ENCODE measurements around the gene FOXC1.

The FOXC1 gene

DNA sequence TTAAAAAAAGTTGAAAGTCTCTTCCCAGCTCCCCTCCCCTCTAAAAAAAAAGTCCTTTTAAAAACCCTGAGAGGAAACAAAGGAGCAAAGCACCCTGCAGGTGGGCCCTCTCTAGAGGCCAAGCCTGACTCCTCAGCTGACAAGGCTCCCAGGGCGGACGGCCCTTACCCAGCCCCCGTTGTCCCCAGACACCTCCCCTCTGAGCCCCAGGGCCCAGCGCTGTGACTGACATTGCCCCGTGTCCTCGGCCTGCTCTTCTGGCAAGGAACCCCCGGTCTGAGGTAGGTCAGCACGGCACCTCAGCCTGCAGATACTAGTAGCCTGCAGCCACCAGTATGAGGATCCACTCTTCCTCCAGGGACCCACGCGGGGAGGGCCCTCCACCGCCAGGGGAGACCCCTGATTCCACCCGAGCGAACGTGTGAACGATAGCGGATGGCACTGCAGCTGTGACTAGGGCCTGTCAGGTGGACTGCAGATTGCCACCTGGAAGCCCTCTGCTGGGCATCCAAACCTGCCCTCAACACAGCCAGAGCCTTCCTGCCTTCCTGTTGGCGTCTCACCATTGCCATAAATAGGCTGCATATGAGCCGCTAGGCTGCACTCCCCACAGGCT lies 34.2 kb downstream of the FOXC1 start:
- no peak for DNase-seq (ENCODE audit: low read depth)

DNA sequence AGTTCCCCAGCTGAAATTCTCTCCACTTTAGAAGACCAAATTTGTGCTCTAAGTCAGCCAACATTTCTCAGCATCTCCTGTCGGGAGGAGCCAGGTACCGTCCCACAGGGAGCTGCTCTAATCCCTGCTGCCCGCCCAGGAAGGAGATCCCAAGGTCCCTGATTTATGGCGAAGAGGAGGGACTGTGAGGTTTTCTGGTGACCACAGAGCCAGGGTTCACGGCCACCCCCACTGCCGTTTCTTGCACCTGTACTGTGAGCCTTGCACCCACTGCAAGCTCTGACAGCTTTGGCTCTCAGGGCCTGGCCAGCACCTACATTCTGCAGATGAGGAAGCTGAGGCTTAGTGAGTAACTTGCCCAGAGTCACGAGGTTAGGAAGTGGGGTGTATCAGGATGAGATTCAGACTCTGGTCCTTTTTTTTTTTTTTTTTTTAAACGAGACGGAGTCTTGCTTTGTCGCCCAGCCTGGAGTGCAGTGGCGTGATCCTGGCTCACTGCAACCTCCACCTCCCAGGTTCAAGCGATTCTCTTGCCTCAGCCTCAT lies 34.9 kb downstream of the FOXC1 start:
- no peak for DNase-seq (ENCODE audit: low read depth)

DNA sequence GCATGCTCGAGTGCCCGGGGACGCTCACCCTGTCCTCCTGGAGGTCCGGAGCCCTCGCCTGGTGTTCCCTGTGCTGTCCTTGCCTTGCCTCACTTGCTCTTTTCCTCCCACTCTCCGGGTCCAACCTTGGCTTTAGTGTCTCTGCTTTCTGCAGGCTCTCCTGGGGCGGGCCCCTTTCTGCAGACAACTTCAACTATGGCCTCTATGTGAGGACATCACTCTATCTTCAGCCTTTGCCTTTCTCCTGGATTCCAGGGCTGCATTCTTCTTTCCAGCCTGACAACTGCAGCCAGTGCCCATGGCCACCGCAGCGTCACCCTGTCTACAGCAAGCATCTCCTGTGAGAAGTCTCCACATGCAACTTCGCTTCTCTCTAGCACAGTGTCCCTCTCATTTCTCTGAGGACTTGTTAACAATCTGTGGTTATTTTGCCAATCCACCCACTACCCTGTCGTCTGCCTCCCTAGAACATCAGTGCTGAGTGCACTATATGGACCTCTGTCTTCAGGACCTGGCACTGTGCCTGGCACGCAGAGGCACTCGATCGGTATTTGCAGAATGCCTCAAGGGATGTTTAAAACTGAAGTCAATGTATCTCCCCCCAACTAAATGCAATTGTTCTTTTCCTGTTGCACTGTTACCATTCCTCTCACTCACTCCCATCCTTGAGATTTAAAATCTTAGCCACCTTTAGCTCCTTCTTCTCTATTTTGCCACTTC lies 35.9 kb downstream of the FOXC1 start:
- no peak for DNase-seq (ENCODE audit: low read depth)

DNA sequence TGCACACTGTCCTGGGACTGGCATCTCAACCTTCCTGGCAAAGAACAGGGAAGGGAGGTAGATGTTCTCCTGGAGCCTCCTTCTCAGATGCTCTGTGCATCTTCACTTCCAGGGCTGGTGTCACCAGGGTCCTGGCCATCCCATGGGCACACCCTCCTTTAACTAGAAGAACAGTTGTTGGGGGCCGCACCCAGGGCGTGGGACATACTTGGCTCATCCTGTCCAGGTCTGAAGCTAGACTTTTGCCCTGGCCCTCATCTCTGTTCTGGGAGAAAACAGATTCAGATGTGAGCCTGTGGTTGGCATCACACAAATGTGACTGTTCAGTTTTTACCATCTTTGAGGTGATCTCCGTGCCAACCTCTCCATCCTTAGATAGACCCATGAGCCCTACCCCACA lies 41.6 kb downstream of the FOXC1 start:
- no peak for DNase-seq (ENCODE audit: low read depth)

DNA sequence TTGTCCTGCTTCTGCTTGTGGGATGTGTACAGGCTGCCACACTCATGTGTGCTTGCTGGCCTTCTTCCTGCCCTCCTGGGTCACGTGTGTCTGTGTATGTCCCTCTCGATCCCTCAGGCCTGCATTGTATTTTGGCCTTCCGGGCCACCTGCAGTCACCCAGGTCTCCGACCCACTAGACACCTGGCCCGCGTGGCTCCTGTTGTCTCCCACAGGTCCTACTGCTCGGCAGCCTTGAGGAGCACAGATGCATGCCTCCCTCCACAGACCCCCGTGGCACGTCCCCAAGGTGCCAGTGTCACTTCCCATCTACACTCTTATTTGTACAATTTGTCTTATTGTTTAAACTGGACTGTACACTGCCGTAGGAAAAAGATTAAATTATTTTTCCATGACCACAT lies 43.1 kb downstream of the FOXC1 start:
- DNase-seq (ENCODE audit: low read depth), result no peak

DNA sequence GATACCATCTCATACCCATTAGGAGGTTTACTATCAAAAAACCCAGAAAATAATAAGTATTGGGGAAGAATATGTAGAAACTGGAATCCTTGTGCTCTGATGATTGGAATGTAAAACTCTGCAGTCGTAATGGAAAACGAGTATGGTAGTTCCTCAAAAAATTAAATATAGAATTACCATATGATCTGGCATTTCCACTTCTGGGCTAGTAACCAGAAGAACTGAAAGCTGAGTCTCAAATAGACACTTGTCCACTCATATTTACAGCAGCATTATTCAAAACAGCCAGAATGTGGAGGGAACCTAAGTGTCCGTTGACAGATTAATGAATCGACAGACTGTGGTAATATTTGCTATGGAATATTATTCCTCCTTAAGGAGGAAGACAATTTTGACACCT lies 44.3 kb downstream of the FOXC1 start:
- DNase-seq (ENCODE audit: low read depth), result no peak

DNA sequence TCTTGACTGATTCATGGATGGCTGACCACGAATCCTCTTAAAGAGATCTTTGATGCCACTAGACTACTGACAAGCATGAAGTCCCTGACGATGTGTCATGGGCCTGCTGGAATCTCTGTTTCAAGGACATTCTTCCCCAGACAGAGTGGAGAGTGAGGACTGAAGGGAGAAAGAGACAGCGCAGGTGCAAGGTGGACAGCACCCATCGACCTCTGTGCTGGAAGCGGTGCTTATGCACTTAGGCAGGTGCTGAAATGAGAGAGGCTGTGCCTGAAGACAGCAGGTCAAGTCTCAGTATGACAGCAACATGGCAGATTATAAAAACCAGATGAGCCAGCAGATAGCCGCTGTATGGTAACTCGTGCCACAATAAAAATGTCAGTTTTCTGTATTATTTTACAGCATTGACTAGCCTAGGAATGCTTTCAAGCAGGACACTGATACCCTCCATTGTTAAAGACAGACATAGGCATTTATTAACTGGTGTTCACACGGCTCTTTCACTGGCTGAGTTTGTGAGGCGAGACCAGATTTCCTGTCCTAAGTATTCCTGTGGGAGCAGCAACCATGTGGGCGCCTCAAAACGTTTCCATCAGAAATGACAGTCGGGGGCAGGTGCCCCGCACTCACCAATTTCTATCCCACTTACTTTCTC lies 47.5 kb downstream of the FOXC1 start:
- DNase-seq (ENCODE audit: low read depth), result no peak

DNA sequence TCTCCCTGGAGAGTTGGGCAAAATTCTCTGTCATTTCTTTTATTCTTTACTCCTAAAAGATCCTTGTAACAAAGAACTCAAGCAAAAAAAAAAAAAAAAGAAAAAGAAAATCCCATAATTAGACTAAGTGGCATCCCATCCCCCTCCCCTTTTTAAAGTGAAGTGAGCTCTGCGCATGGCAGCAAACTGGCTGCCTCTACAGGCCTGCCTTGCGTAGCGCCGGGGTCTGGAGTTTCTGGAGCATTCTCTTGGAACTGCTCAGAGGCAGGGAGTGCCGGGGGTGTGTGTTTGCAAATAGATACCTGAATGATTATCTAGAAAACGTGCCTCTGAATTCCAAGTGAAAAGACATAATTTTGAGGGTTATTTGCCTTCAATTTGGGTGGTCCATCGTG lies 48.1 kb downstream of the FOXC1 start:
- no peak for DNase-seq (ENCODE audit: low read depth)

DNA sequence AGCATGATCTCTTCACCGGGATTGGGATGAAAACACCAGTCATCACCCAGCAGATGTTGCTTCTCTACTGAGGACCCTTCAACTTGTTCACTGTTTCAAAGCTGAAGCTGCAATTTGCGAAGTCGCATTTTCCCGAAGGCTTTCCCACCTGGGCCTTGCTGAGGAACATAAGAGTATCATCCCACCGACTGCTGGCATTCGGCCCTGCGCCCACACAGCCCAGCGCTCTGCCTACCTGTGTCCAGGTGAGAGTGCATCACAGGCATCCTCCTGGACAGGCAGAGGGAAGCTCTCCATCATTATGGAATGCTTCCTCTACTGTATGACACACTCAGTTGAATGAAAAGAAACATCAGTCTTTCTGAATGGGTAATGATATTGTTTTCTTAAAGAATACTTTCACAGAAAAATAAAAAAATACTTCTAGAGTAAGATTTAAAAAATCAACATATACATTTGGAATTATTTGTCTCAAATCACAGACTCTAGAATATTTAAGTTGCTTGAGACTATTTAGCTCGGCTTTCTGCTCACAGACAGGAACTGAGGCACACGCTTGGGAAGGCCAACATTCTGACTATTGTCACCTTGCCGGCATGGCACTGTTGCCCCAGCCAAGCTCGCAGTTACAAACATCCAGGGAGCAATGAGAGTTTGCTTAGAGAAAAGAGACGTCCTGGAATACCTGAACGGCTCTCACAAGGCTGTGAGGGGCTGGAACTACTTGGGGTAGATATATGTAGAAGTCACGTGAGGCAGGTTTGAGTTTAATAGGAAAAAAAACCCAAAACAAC lies 48.7 kb downstream of the FOXC1 start:
- DNase-seq (ENCODE audit: low read depth), result no peak

DNA sequence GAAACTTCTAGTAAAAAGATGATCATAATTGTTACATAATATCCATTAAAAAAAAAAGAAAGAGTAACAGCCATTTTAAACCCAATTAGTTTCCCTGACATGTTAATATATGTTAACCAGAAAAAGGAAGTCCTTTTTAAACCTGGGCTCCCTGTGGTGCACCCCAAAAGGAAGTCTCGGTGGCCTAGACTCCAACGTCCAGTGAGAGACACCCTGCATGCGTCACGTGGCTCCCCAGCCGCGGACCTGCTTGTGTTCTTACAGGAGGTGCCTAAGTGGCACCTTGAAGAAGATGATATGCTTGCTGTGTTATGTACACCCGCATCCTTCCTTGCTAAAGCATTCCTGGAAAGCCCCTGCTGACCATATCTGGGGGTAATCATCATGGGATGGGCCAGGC lies 50.1 kb downstream of the FOXC1 start:
- DNase-seq (ENCODE audit: low read depth), result no peak

DNA sequence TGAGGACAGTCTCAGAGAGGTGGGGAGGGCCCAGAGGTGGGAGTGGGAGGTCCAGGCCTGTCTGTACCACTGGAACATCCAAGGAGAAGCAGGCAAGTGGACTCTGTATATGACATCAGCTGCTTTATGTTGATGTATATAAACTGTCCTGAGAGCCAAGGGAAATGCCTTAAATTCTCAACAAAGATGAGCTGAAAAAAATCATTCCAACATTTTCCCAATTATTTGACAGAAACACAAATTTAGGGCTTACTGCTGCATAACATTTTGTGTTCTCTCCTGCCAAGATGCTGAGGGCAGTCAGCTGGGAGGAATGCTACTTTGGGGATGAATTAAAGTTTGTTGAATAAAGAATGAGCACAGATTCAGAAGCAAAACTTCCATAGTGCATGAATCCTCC lies 52.8 kb downstream of the FOXC1 start:
- DNase-seq (ENCODE audit: low read depth), result no peak
